A549 (cell line): Measurements from ENCODE around the gene GRIK1. TPM values are rescaled to one million over a fixed set of nuclear protein-coding genes. Genes with fewer than 3 reads are reported as not detected.

Experiments
- ATAC-seq, 2 experiments: fragments of 200-7000 bp in 1 of 2; fragments of >200 bp in 1 of 2; cut with Nextera tagmentation in 1 of 2; cut with Tn5 transposase in 1 of 2; 3 replicates each; pipeline versions ENCODE4 v1.8.0 to v1.9.1; 2018 to 2020; ENCODE audit warnings: mild to moderate bottlenecking in 1 of 2, moderate library complexity in 1 of 2
- CTCF ChIA-PET: fragments of 300-600 bp; sonication (Branson Sonifier 250); formaldehyde crosslinking; extraction: SDS; loops from one replicate; lab custom pipeline; 2021; ENCODE audit warnings: antibody characterized with exemption, inconsistent platforms; lab: Yijun Ruan, JAX
- POLR2A ChIA-PET: fragments of 350-600 bp; formaldehyde crosslinking; extraction: SDS; loops from one replicate; lab custom pipeline; 2021; ENCODE audit warnings: antibody characterized with exemption, inconsistent platforms; lab: Yijun Ruan, JAX
- DNase-seq, 2 experiments: peaks; one replicate each; pipeline versions ENCODE4 v3.0.0 to v3.0.0-alpha.2; 2011 to 2016; ENCODE audit warnings: low read depth in 1 of 2, low spot score in 1 of 2
- FAIRE-seq: peaks from 2 replicates; lab custom pipeline; 2011; peaks lifted over from hg19 to GRCh38; lab: Jason Lieb, UNC
- H3K27ac ChIP-seq, 2 experiments: fragments of >200 bp; sonication (Bioruptor Twin); formaldehyde crosslinking; 3 replicates each; pipeline ENCODE4 v1.5.1; 2016 to 2017
- H3K4me1 ChIP-seq: fragments of >200 bp; sonication (Bioruptor Twin); formaldehyde crosslinking; 3 replicates; pipeline ENCODE4 v1.6.1; 2016
- H3K4me2 ChIP-seq: fragments of >200 bp; sonication (Bioruptor Twin); formaldehyde crosslinking; 3 replicates; pipeline ENCODE4 v1.6.1; 2016
- H3K4me3 ChIP-seq: fragments of >200 bp; sonication (Bioruptor Twin); formaldehyde crosslinking; 3 replicates; pipeline ENCODE4 v1.5.1; 2016
- H3K9me3 ChIP-seq: fragments of >200 bp; sonication (Bioruptor Twin); formaldehyde crosslinking; 3 replicates; pipeline ENCODE4 v1.6.1; 2016
- ATOH8 ChIP-seq: fragments of 250-450 bp; sonication (Bioruptor Pico); IDR thresholded peaks from 2 replicates; pipeline ENCODE4 v1.5.0; 2020; ENCODE audit warnings: low read depth, mild to moderate bottlenecking, moderate library complexity
- BHLHE40 ChIP-seq: IDR thresholded peaks from 2 replicates; pipeline ENCODE4 v1.6.1; 2012; ENCODE audit warnings: low read depth, low read length, inconsistent platforms
- CBX2 ChIP-seq: fragments of 200-600 bp; sonication (generic); IDR thresholded peaks from 2 replicates; pipeline ENCODE4 v1.6.1; 2016; ENCODE audit warnings: low read depth, mild to moderate bottlenecking, borderline replicate concordance
- CHD2 ChIP-seq: fragments of 150-350 bp; IDR thresholded peaks from 2 replicates; pipeline ENCODE4 v1.6.1; 2014; ENCODE audit warnings: low read length; ENCODE audit not compliant: partially characterized antibody
- E2F6 ChIP-seq: IDR thresholded peaks from 2 replicates; pipeline ENCODE4 v1.6.1; 2012; ENCODE audit warnings: low read depth, borderline replicate concordance
- EP300 ChIP-seq, 2 experiments: fragments of >200 bp; sonication (Bioruptor Twin); formaldehyde crosslinking; IDR thresholded peaks; 2 replicates in 1 of 2; 3 replicates in 1 of 2; pipeline ENCODE4 v1.6.1; 2016 to 2017
- FOSL2 ChIP-seq, 2 experiments: fragments of 450-650 bp in 1 of 2; fragments of >200 bp in 1 of 2; sonication (Bioruptor Twin) in 1 of 2; formaldehyde crosslinking; IDR thresholded peaks; 2 replicates each; pipeline versions ENCODE4 v1.5.0 to v1.6.1; 2016 to 2020; ENCODE audit warnings: mild to moderate bottlenecking in 1 of 2, moderate library complexity in 1 of 2
- HEYL ChIP-seq: fragments of 250-450 bp; sonication (Bioruptor Pico); IDR thresholded peaks from 2 replicates; pipeline ENCODE4 v1.8.0; 2021; ENCODE audit warnings: mild to moderate bottlenecking, moderate library complexity
- HOXB5 ChIP-seq: fragments of 250-450 bp; sonication (Bioruptor Pico); IDR thresholded peaks from 2 replicates; pipeline ENCODE4 v1.5.0; 2020; ENCODE audit warnings: mild to moderate bottlenecking, moderate library complexity
- MAFK ChIP-seq: fragments of 450-650 bp; IDR thresholded peaks from 2 replicates; pipeline ENCODE4 v1.6.1; 2014; ENCODE audit not compliant: partially characterized antibody
- MAZ ChIP-seq: fragments of 150-350 bp; IDR thresholded peaks from 2 replicates; pipeline ENCODE4 v1.6.1; 2014; ENCODE audit warnings: antibody characterized with exemption, low read depth, low read length, borderline replicate concordance
- POLR2AphosphoS2 ChIP-seq: conservative IDR thresholded peaks from 2 replicates; pipeline ENCODE4 v1.6.1; 2012; ENCODE audit warnings: low read length, improper control_type of control experiment, inconsistent platforms
- RCOR1 ChIP-seq: fragments of 150-350 bp; IDR thresholded peaks from 2 replicates; pipeline ENCODE4 v1.6.1; 2014; ENCODE audit warnings: antibody characterized with exemption, low read length, low read depth
- REST ChIP-seq: fragments of 200-600 bp; sonication (generic); IDR thresholded peaks from 2 replicates; pipeline ENCODE4 v1.6.1; 2016; ENCODE audit warnings: antibody characterized with exemption, mild to moderate bottlenecking, moderate library complexity
- SMC3 ChIP-seq: fragments of >200 bp; sonication (Bioruptor Twin); formaldehyde crosslinking; IDR thresholded peaks from 3 replicates; pipeline ENCODE4 v1.6.1; 2018; ENCODE audit warnings: inconsistent platforms
- TFCP2L1 ChIP-seq: fragments of 250-450 bp; sonication (Bioruptor Pico); IDR thresholded peaks from 2 replicates; pipeline ENCODE4 v1.5.0; 2021; ENCODE audit warnings: mild to moderate bottlenecking
- TP53 ChIP-seq: fragments of 250-450 bp; sonication (Bioruptor Pico); IDR thresholded peaks from 2 replicates; pipeline ENCODE4 v1.5.0; 2021; ENCODE audit warnings: mild to moderate bottlenecking, moderate library complexity
- ZSCAN20 ChIP-seq: fragments of 250-450 bp; sonication (Bioruptor Pico); IDR thresholded peaks from 2 replicates; pipeline ENCODE4 v1.8.0; 2022; ENCODE audit warnings: mild to moderate bottlenecking, moderate library complexity
- WGBS: methylation state at CpG from one replicate; pipeline ENCODE4 v1.1.6; 2017; ENCODE audit errors: missing lambda C conversion rate; 5-methylcytosine and 5-hydroxymethylcytosine counted together
- polyA plus RNA-seq, 4 experiments: library from polyadenylated mRNA; depleted of rRNA in 3 of 4; stranded (reverse); fragments of >200 nt; fragmentation: RNase III in 1 of 4; extraction: RNeasy Plus Mini Kit Qiagen cat#74134 plus additional on column Dnase treatment in 1 of 4; gene quantifications; 2 replicates in 3 of 4; 3 replicates in 1 of 4; pipeline ENCODE4 v1.2.3, GENCODE V29; 2011 to 2017

GRIK1 gene
- polyA plus RNA-seq, 2 of the 4 experiments (the other 2 are of a cell fraction) = not detected

- no peak for FAIRE-seq
- no peak for DNase-seq
- Histone ChIP-seq H3K27ac (no peak overlapping the region), H3K4me2 (no peak overlapping the region), H3K9me3 (no peaks in the 10 kb centered on the region), H3K4me1 (no peaks in the 10 kb centered on the region), H3K4me3 (no peak overlapping the region)
- ChIA-PET POLR2A (no interaction called here), CTCF (no interaction called here)
- TF ChIP-seq EP300 (IDR thresholded peaks at IDR 0.05) = no peak
- no peak for TF ChIP-seq E2F6
- ATAC-seq = no peak
- WGBS = 25% methylated on average over 9 of the region's 9 CpGs
Measured at GRCh38 chr21:29947119-29947518, 7.3 kb upstream of the GRIK1 start.

GRCh38 chr21:29943885-29944284 is 4.1 kb upstream of the GRIK1 start:
- no peak for DNase-seq
- Histone ChIP-seq H3K4me3 (no peak overlapping the region), H3K9me3 (no peaks in the 10 kb centered on the region), H3K4me1 (no peaks in the 10 kb centered on the region), H3K4me2 (no peak overlapping the region), H3K27ac (no peak overlapping the region)
- ATAC-seq = no peak
- no peak for TF ChIP-seq POLR2AphosphoS2
- no peak for TF ChIP-seq HEYL (CRISPR knock-in tag)
- no peak for TF ChIP-seq HOXB5 (CRISPR knock-in tag)
- TF ChIP-seq BHLHE40 = no peak
- no peak for TF ChIP-seq CBX2
- TF ChIP-seq SMC3 = no peak
- TF ChIP-seq EP300 (IDR thresholded peaks at IDR 0.05) = no peak
- no peak for TF ChIP-seq MAFK
- ChIA-PET POLR2A (no interaction called here), CTCF (interaction anchor here (0.7 kb wide), 1 partner anchor 10 kb away, joined by 3 read pairs; no protein-coding TSS in a partner anchor)
- FAIRE-seq = no peak
- WGBS = 14% methylated on average over 4 of the region's 4 CpGs

GRCh38 chr21:29942034-29942433 is 2.2 kb upstream of the GRIK1 start:
- no peak for FAIRE-seq

GRCh38 chr21:29940991-29941390 is 1.2 kb upstream of the GRIK1 start:
- no peak overlapping the region for H3K27ac ChIP-seq
- ChIA-PET POLR2A (no interaction called here), CTCF (no interaction called here)
- no peaks in the 10 kb centered on the region for H3K9me3 ChIP-seq
- no peak overlapping the region for H3K4me3 ChIP-seq
- no peak for FAIRE-seq
- WGBS = 0% methylated on average over 2 of the region's 2 CpGs
- TF ChIP-seq REST = no peak
- no peak for TF ChIP-seq ZSCAN20
- no peak for TF ChIP-seq MAZ
- no peak for TF ChIP-seq TP53 (CRISPR knock-in tag)
- TF ChIP-seq BHLHE40 = no peak
- TF ChIP-seq RCOR1 = no peak
- no peak for TF ChIP-seq CHD2
- no peak for TF ChIP-seq FOSL2 (IDR thresholded peaks at IDR 0.05)
- no peak for TF ChIP-seq FOSL2 (CRISPR knock-in tag; IDR thresholded peaks at IDR 0.05)
- TF ChIP-seq, all 56 proteins: peak for 0
- Histone ChIP-seq H3K4me1 (no peaks in the 10 kb centered on the region), H3K4me2 (no peak overlapping the region)
- ATAC-seq = no peak
- DNase-seq = no peak

More at GRCh38 chr21:29942034-29942433, 2.2 kb upstream of the GRIK1 start:
- ChIA-PET CTCF (no interaction called here), POLR2A (no interaction called here)
- ATAC-seq (no peak), DNase-seq (no peak)
- no peaks in the 10 kb centered on the region for H3K4me1 ChIP-seq
- H3K4me2 ChIP-seq = no peak overlapping the region
- no peak overlapping the region for H3K4me3 ChIP-seq
- H3K9me3 ChIP-seq = no peaks in the 10 kb centered on the region
- no peak overlapping the region for H3K27ac ChIP-seq
- 20% methylated on average over 1 of the region's 1 CpG for WGBS
- TF ChIP-seq CBX2 (no peak), E2F6 (no peak), TFCP2L1 (CRISPR knock-in tag) (no peak), ATOH8 (CRISPR knock-in tag) (no peak)
